HepG2 (cell line): ENCODE data around the gene ESRP2. TPM values are rescaled to one million over a fixed set of nuclear protein-coding genes. Genes with fewer than 3 reads are reported as not detected.

Experiments
- BRD4 ChIP-seq: sonication (generic); formaldehyde crosslinking; IDR thresholded peaks from 2 replicates; pipeline ENCODE4 v1.4.0; 2020; ENCODE audit warnings: missing genetic modification reagents
- CERS6 ChIP-seq: sonication (generic); formaldehyde crosslinking; IDR thresholded peaks from 2 replicates; pipeline ENCODE4 v1.5.0; 2020; ENCODE audit warnings: missing genetic modification reagents
- DNMT3B ChIP-seq: conservative IDR thresholded peaks from 2 replicates; pipeline ENCODE4 v1.6.1; 2016; ENCODE audit warnings: missing biosample characterization, control low read depth
- ETS1 ChIP-seq: sonication (generic); formaldehyde crosslinking; IDR thresholded peaks from 2 replicates; pipeline ENCODE4 v1.4.0; 2020; ENCODE audit warnings: missing genetic modification reagents
- FOSL2 ChIP-seq: sonication (generic); formaldehyde crosslinking; IDR thresholded peaks from 2 replicates; pipeline ENCODE4 v1.4.0; 2020; ENCODE audit warnings: missing genetic modification reagents
- HNRNPUL1 ChIP-seq: fragments of 200-400 bp; formaldehyde crosslinking; IDR thresholded peaks from 2 replicates; pipeline ENCODE4 v1.6.1; 2017; ENCODE audit warnings: low read depth, mild to moderate bottlenecking, low read length, moderate library complexity
- NBN ChIP-seq: fragments of 450-650 bp; conservative IDR thresholded peaks from 2 replicates; pipeline ENCODE4 v1.6.1; 2017
- PCBP1 ChIP-seq: fragments of 200-400 bp; formaldehyde crosslinking; IDR thresholded peaks from 2 replicates; pipeline ENCODE4 v1.6.1; 2017; ENCODE audit warnings: mild to moderate bottlenecking, low read depth, low read length, borderline replicate concordance
- POLR2AphosphoS2 ChIP-seq: IDR thresholded peaks from 2 replicates; pipeline ENCODE4 v1.6.1; 2011; ENCODE audit warnings: low read depth, low read length, improper control_type of control experiment
- RNF219 ChIP-seq: sonication (generic); formaldehyde crosslinking; IDR thresholded peaks from 2 replicates; pipeline ENCODE4 v1.5.0; 2020; ENCODE audit warnings: mild to moderate bottlenecking, missing genetic modification reagents
- RXRB ChIP-seq: IDR thresholded peaks from 2 replicates; pipeline ENCODE4 v1.6.1; 2016; ENCODE audit warnings: borderline replicate concordance, missing genetic modification reagents, missing compliant biosample characterization
- SKIL ChIP-seq: sonication (generic); formaldehyde crosslinking; IDR thresholded peaks from 2 replicates; pipeline ENCODE4 v1.8.0; 2022; ENCODE audit warnings: missing genetic modification reagents, mild to moderate bottlenecking, moderate library complexity, borderline replicate concordance
- THYN1 ChIP-seq: sonication (generic); formaldehyde crosslinking; IDR thresholded peaks from 2 replicates; pipeline ENCODE4 v1.8.1; 2023; ENCODE audit warnings: low read depth, mild to moderate bottlenecking, moderate library complexity, missing genetic modification reagents, borderline replicate concordance
- ZFP41 ChIP-seq: sonication (generic); formaldehyde crosslinking; IDR thresholded peaks from 2 replicates; pipeline ENCODE4 v1.4.0; 2020; ENCODE audit warnings: mild to moderate bottlenecking, missing genetic modification reagents, borderline replicate concordance
- ZHX1 ChIP-seq: sonication (generic); formaldehyde crosslinking; IDR thresholded peaks from 2 replicates; pipeline ENCODE4 v1.8.1; 2022; ENCODE audit warnings: low read depth, mild to moderate bottlenecking, missing genetic modification reagents
- ZNF513 ChIP-seq: sonication (generic); formaldehyde crosslinking; conservative IDR thresholded peaks from 2 replicates; pipeline ENCODE4 v1.5.0; 2020; ENCODE audit warnings: missing genetic modification reagents
- ZNF775 ChIP-seq: sonication (generic); formaldehyde crosslinking; IDR thresholded peaks from 2 replicates; pipeline ENCODE4 v1.4.0; 2020; ENCODE audit warnings: missing genetic modification reagents, mild to moderate bottlenecking, moderate library complexity, borderline replicate concordance
- ZSCAN30 ChIP-seq: sonication (generic); formaldehyde crosslinking; IDR thresholded peaks from 2 replicates; pipeline ENCODE4 v1.5.0; 2020; ENCODE audit warnings: mild to moderate bottlenecking, missing genetic modification reagents
- polyA plus RNA-seq, 8 experiments: library from polyadenylated mRNA; depleted of rRNA in 3 of 8; stranded (reverse) in 7 of 8; unstranded in 1 of 8; fragments of >200 nt; fragmentation: Illumina TruSeq in 4 of 8; extraction: Trizol in 4 of 8; gene quantifications; 2 replicates each; pipeline versions ENCODE4 v1.2.1 to v1.2.3, GENCODE V29; 2011 to 2016; ENCODE audit warnings: low read depth in 4 of 8, missing spikeins in 1 of 8, mixed read lengths in 1 of 8; ENCODE audit not compliant: insufficient read depth in 1 of 8
- total RNA-seq, 5 experiments: library from RNA; depleted of rRNA; stranded (reverse); fragments of >200 nt; fragmentation: Illumina TruSeq; extraction: Trizol; gene quantifications; 2 replicates each; pipeline ENCODE4 v1.2.3, GENCODE V29; 2016; ENCODE audit warnings: low read depth in 1 of 5

ESRP2 gene
- total and polyA plus RNA-seq, 2 of the 13 experiments (the other 11 are each of a cell fraction or from before 2014, with no cell fraction given) = 21.1 to 32.4 TPM

GRCh38 chr16:68235108-68235886 is 630 bp downstream of the ESRP2 start (continued):
- TF ChIP-seq RNF219 (CRISPR knock-in tag) (no peak), PCBP1 (no peak), DNMT3B (CRISPR knock-in tag) (peak; percentile 26; the same call in 1 of the 2 replicates), ZFP41 (CRISPR knock-in tag) (0 out of 2 replicates have a peak, but pooled peaks have one; percentile 47), SKIL (CRISPR knock-in tag) (no peak), CERS6 (CRISPR knock-in tag) (0 out of 2 replicates have a peak, but pooled peaks have one; percentile 8), ETS1 (CRISPR knock-in tag) (no peak), ZSCAN30 (CRISPR knock-in tag) (no peak), ZNF513 (no peak), ZNF775 (no peak), THYN1 (CRISPR knock-in tag) (no peak), HNRNPUL1 (no peak), RXRB (no peak), ZHX1 (no peak), POLR2AphosphoS2 (no peak), NBN (no peak), BRD4 (CRISPR knock-in tag) (peak; percentile 42), FOSL2 (no peak)
